Peyer's patch (tissue), 4 donors: ENCODE measurements around the gene BICRA.

Source experiments
- CTCF ChIP-seq, 6 experiments: fragments of 450-650 bp in 4 of 6; fragments of 200-600 bp in 2 of 6; sonication (generic) in 1 of 6; IDR thresholded peaks; one replicate each; pipeline ENCODE4 v1.5.1; 2017 to 2019; ENCODE audit warnings: antibody characterized with exemption in 6 of 6, mild to moderate bottlenecking in 3 of 6, moderate library complexity in 1 of 6
- POLR2A ChIP-seq, 2 donors: fragments of 450-650 bp; IDR thresholded peaks; one replicate each; pipeline ENCODE4 v1.5.1; 2017; ENCODE audit warnings: antibody characterized with exemption in 2 of 2, mild to moderate bottlenecking in 2 of 2, moderate library complexity in 2 of 2

GRCh38 chr19:47714339-47714738, 105.4 kb downstream of the BICRA start:
- TF ChIP-seq CTCF (IDR thresholded peaks at IDR 0.05): no peak
- no peak for TF ChIP-seq POLR2A (IDR thresholded peaks at IDR 0.05)
